ENCODE measurements around the gene ZDHHC11B. TPM values are rescaled to one million over a fixed set of nuclear protein-coding genes. Genes with fewer than 3 reads are reported as not detected.

Gene ZDHHC11B
- total and polyA plus RNA-seq, 2 donors (not counting 1 experiment from before 2014, with no cell fraction given): under 0.01 TPM; not detected in 1

DNA sequence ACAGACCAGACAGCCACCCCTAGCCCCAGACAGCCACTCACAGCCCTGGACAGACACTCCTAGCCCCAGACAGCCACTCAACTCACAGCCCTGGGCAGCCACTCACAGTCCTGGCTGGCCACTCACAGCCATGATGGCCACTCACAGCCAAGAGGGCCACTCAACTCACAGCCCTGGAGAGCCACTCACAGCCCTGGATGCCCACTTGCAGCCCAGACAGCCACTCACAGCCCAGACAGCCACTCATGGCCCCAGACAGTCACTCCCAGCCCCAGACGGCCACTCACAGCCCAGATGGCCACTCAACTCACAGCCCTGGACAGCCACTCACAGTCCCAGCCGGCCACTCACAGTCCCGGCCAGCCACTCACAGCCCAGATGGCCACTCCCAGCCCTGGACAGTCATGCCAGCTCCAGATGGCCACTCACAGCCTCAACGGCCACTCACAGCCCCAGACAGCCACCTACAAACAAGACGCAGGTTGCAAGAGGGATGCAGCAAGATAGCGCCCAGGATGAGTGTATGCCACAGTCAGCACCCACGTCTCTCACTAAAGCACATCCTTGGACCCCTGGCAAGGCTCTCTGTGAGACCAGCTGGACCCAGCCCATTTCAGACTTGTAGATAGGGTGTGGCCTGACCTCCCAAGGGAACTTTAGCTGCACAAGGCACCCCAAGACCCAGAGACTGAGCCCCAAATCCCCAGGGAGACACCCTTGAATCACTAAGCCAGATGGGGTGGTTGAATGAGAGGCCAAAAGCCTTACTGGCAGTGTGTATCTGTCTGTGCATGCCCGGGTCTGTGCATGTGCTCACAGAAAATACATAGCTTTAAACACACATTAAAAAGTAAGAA lies 22.4 kb downstream of the ZDHHC11B start:
- Histone ChIP-seq H2AFZ (ENCODE audit: low read length) (no peak overlapping the region), H3K36me3 (ENCODE audit: control insufficient read depth, insufficient read depth, low read length) (no peaks in the 10 kb centered on the region), H3K27me3 (ENCODE audit: control insufficient read depth, insufficient read depth, low read length) (peaks cover 4% of the 10 kb centered on the region)

DNA sequence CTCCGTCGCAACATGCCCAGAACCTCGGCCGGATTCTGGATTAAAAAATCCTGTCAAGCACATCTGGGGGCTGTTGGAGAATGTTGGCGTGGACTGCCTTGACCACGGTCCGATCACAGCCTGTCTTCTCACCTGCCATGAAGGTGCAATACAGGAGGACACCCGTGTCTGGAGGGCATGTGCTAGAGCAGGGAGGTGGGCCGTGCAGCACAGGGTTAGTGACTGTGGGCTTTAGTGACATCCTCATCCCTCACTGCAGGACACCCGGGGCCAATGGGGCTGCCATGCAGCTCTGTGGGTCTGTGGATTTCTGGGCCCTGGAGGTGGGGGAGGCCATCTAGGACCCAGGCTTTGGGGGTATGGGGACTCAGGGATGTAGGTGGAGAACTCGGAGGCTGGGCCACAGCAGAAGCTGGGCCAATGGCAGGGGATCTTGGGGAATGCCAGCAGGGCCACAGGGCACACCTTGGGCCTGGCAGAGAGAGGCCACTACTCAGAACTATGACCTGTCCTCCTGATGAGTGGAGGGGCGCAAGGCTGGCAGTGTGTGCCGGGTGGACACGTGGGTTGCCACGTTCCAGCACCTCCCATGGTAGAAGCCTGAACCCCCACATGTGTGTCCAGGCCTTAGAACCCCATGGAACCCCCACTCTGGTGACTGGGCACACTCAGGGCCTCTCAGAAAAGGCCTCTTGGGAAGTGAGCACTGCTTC lies 23.3 kb downstream of the ZDHHC11B start:
- Histone ChIP-seq H3K4me2 (ENCODE audit: extremely low read depth, insufficient read depth, low read length) (no peak overlapping the region), H3K27me3 (ENCODE audit: control insufficient read depth, insufficient read depth, low read length) (peaks cover 4% of the 10 kb centered on the region), H3K4me1 (ENCODE audit: control insufficient read depth, extremely low read depth, insufficient read depth, low read length) (no peaks in the 10 kb centered on the region), H3K79me2 (ENCODE audit: control insufficient read depth, insufficient read depth, low read length) (no peaks in the 10 kb centered on the region), H4K20me1 (ENCODE audit: control insufficient read depth, extremely low read depth, insufficient read depth, low read length) (no peaks in the 10 kb centered on the region), H3K27ac (ENCODE audit: insufficient read depth, low read length) (no peak overlapping the region), H2AFZ (ENCODE audit: low read length) (no peak overlapping the region), H3K9ac (ENCODE audit: insufficient read depth, low read length) (no peak overlapping the region), H3K9me3 (ENCODE audit: control insufficient read depth, insufficient read depth, low read depth, low read length) (no peaks in the 10 kb centered on the region), H3K36me3 (ENCODE audit: control insufficient read depth, insufficient read depth, low read length) (no peaks in the 10 kb centered on the region), H3K4me3 (replicated peaks in 1 of 4; ENCODE audit: control extremely low read depth in 1 of 4, insufficient read depth in 1 of 4, low read depth in 3 of 4, low read length in 4 of 4) (no peak overlapping the region)
- TF ChIP-seq, protein P1, sequence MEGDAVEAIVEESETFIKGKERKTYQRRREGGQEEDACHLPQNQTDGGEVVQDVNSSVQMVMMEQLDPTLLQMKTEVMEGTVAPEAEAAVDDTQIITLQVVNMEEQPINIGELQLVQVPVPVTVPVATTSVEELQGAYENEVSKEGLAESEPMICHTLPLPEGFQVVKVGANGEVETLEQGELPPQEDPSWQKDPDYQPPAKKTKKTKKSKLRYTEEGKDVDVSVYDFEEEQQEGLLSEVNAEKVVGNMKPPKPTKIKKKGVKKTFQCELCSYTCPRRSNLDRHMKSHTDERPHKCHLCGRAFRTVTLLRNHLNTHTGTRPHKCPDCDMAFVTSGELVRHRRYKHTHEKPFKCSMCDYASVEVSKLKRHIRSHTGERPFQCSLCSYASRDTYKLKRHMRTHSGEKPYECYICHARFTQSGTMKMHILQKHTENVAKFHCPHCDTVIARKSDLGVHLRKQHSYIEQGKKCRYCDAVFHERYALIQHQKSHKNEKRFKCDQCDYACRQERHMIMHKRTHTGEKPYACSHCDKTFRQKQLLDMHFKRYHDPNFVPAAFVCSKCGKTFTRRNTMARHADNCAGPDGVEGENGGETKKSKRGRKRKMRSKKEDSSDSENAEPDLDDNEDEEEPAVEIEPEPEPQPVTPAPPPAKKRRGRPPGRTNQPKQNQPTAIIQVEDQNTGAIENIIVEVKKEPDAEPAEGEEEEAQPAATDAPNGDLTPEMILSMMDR (conservative IDR thresholded peaks at IDR 0.05 in 1 of 2, IDR thresholded peaks at IDR 0.05 in 1 of 2; ENCODE audit: low read depth in 1 of 2, low read length in 2 of 2): no peak
- no peak for TF ChIP-seq EZH2 (IDR thresholded peaks at IDR 0.05; ENCODE audit: low read length, missing control alignments)
- no peak for DNase-seq (ENCODE audit: low read depth in 2 of 2)

More for the DNA sequence above, 22.4 kb downstream of the ZDHHC11B start:
- no peaks in the 10 kb centered on the region for H3K79me2 ChIP-seq (ENCODE audit: control insufficient read depth, insufficient read depth, low read length)
- no peak overlapping the region for H3K9ac ChIP-seq (ENCODE audit: insufficient read depth, low read length)
- TF ChIP-seq, protein P1 (conservative IDR thresholded peaks at IDR 0.05 in 1 of 2, IDR thresholded peaks at IDR 0.05 in 1 of 2; ENCODE audit: low read depth in 1 of 2, low read length in 2 of 2): no peak
- TF ChIP-seq EZH2 (IDR thresholded peaks at IDR 0.05; ENCODE audit: low read length, missing control alignments): no peak
- no peaks in the 10 kb centered on the region for H4K20me1 ChIP-seq (ENCODE audit: control insufficient read depth, extremely low read depth, insufficient read depth, low read length)
- no peak overlapping the region for H3K4me3 ChIP-seq (replicated peaks in 1 of 4; ENCODE audit: control extremely low read depth in 1 of 4, insufficient read depth in 1 of 4, low read depth in 3 of 4, low read length in 4 of 4)
- H3K4me2 ChIP-seq (ENCODE audit: extremely low read depth, insufficient read depth, low read length): no peak overlapping the region
- DNase-seq (ENCODE audit: low read depth in 2 of 2): no peak
- H3K4me1 ChIP-seq (ENCODE audit: control insufficient read depth, extremely low read depth, insufficient read depth, low read length): no peaks in the 10 kb centered on the region
- H3K27ac ChIP-seq (ENCODE audit: insufficient read depth, low read length): no peak overlapping the region
- no peaks in the 10 kb centered on the region for H3K9me3 ChIP-seq (ENCODE audit: control insufficient read depth, insufficient read depth, low read depth, low read length)

DNA sequence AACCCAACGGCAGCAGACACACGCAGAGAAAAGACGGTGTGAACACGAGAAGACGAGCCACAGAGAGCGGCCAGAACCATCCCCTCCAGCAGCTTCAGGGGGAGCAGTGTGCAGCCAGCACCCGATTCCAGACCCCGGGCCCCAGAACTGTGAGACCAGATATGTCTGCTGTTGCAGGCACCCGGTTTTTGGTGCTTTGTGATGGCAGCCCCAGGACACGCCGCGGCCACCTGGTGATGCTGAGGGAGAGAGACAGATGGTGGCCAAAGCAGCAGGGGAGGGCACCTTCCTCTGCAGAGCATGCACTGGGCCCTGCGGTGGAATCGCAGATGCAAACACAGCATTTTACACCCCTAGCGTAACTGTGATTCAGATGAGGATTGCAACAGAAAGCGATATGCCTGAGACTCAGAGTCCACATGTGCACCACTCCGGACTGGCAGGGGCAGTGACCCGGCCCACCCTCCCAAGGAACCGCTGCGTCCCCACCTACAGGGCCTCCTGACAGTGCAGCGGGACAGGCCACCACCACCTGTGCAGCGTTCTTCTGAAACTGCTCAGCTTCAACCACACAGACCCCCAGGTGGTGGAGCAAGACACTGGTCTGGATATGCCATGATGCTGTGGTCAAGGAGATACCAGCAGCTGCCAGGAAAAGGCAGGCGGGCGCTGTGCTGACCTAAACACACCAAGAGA lies 24.0 kb downstream of the ZDHHC11B start:
- no peaks in the 10 kb centered on the region for H4K20me1 ChIP-seq (ENCODE audit: control insufficient read depth, extremely low read depth, insufficient read depth, low read length)
- H3K4me1 ChIP-seq (ENCODE audit: control insufficient read depth, extremely low read depth, insufficient read depth, low read length): no peaks in the 10 kb centered on the region
- no peak overlapping the region for H3K4me2 ChIP-seq (ENCODE audit: extremely low read depth, insufficient read depth, low read length)
- no peaks in the 10 kb centered on the region for H3K36me3 ChIP-seq (ENCODE audit: control insufficient read depth, insufficient read depth, low read length)
- no peaks in the 10 kb centered on the region for H3K79me2 ChIP-seq (ENCODE audit: control insufficient read depth, insufficient read depth, low read length)
- H3K4me3 ChIP-seq (replicated peaks in 1 of 4; ENCODE audit: control extremely low read depth in 1 of 4, insufficient read depth in 1 of 4, low read depth in 3 of 4, low read length in 4 of 4): no peak overlapping the region
- TF ChIP-seq, protein P1 (conservative IDR thresholded peaks at IDR 0.05 in 1 of 2, IDR thresholded peaks at IDR 0.05 in 1 of 2; ENCODE audit: low read depth in 1 of 2, low read length in 2 of 2): no peak
- TF ChIP-seq EZH2 (IDR thresholded peaks at IDR 0.05; ENCODE audit: low read length, missing control alignments): no peak
- H3K9ac ChIP-seq (ENCODE audit: insufficient read depth, low read length): no peak overlapping the region
- no peak overlapping the region for H3K27ac ChIP-seq (ENCODE audit: insufficient read depth, low read length)
- no peak overlapping the region for H2AFZ ChIP-seq (ENCODE audit: low read length)
- H3K9me3 ChIP-seq (ENCODE audit: control insufficient read depth, insufficient read depth, low read depth, low read length): no peaks in the 10 kb centered on the region
- peaks cover 4% of the 10 kb centered on the region for H3K27me3 ChIP-seq (ENCODE audit: control insufficient read depth, insufficient read depth, low read length)
- no peak for DNase-seq (ENCODE audit: low read depth in 2 of 2)
